ENCODE data around the gene CDH23. TPM values are rescaled to one million over a fixed set of nuclear protein-coding genes. Genes with fewer than 3 reads are reported as not detected.

Gene CDH23
- total and polyA plus RNA-seq, 2 of the 8 experiments (the other 6 are each of a cell fraction or from before 2014, with no cell fraction given), result 1.9 to 4.9 TPM

DNA sequence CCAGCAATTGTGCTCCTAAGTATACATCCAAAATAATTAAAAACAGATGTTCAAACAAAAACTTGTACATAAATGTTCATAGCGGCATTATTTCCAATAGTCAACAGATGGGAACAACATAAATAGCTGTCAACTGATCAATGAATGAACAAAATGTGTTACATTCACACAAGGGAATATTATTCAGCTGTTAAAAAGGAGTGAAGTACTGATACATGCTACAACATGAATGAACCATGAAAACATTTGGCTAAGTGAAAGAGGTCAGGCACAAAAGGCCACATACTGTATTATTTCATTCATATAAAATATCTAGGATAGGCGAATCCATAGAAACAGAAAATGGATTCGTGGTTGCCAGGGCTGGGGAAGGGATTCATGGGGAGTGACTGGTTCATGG is 109.1 kb downstream of the CDH23 start (continued):
- TF ChIP-seq SIN3A (conservative IDR thresholded peaks at IDR 0.05 in 1 of 2, IDR thresholded peaks at IDR 0.05 in 1 of 2; ENCODE audit: low read depth in 1 of 2, low read length in 2 of 2) (no peak), FOSL1 (IDR thresholded peaks at IDR 0.05; ENCODE audit: insufficient read depth, low read depth, low read length) (no peak), POLR2AphosphoS5 (IDR thresholded peaks at IDR 0.05; ENCODE audit: low read depth, low read length) (no peak), BACH1 (IDR thresholded peaks at IDR 0.05; ENCODE audit: low read length) (no peak), RAD21 (IDR thresholded peaks at IDR 0.05 in 1 of 2, conservative IDR thresholded peaks at IDR 0.05 in 1 of 2; ENCODE audit: low read depth in 2 of 2, low read length in 2 of 2) (no peak)
- TF ChIP-seq, protein P1, sequence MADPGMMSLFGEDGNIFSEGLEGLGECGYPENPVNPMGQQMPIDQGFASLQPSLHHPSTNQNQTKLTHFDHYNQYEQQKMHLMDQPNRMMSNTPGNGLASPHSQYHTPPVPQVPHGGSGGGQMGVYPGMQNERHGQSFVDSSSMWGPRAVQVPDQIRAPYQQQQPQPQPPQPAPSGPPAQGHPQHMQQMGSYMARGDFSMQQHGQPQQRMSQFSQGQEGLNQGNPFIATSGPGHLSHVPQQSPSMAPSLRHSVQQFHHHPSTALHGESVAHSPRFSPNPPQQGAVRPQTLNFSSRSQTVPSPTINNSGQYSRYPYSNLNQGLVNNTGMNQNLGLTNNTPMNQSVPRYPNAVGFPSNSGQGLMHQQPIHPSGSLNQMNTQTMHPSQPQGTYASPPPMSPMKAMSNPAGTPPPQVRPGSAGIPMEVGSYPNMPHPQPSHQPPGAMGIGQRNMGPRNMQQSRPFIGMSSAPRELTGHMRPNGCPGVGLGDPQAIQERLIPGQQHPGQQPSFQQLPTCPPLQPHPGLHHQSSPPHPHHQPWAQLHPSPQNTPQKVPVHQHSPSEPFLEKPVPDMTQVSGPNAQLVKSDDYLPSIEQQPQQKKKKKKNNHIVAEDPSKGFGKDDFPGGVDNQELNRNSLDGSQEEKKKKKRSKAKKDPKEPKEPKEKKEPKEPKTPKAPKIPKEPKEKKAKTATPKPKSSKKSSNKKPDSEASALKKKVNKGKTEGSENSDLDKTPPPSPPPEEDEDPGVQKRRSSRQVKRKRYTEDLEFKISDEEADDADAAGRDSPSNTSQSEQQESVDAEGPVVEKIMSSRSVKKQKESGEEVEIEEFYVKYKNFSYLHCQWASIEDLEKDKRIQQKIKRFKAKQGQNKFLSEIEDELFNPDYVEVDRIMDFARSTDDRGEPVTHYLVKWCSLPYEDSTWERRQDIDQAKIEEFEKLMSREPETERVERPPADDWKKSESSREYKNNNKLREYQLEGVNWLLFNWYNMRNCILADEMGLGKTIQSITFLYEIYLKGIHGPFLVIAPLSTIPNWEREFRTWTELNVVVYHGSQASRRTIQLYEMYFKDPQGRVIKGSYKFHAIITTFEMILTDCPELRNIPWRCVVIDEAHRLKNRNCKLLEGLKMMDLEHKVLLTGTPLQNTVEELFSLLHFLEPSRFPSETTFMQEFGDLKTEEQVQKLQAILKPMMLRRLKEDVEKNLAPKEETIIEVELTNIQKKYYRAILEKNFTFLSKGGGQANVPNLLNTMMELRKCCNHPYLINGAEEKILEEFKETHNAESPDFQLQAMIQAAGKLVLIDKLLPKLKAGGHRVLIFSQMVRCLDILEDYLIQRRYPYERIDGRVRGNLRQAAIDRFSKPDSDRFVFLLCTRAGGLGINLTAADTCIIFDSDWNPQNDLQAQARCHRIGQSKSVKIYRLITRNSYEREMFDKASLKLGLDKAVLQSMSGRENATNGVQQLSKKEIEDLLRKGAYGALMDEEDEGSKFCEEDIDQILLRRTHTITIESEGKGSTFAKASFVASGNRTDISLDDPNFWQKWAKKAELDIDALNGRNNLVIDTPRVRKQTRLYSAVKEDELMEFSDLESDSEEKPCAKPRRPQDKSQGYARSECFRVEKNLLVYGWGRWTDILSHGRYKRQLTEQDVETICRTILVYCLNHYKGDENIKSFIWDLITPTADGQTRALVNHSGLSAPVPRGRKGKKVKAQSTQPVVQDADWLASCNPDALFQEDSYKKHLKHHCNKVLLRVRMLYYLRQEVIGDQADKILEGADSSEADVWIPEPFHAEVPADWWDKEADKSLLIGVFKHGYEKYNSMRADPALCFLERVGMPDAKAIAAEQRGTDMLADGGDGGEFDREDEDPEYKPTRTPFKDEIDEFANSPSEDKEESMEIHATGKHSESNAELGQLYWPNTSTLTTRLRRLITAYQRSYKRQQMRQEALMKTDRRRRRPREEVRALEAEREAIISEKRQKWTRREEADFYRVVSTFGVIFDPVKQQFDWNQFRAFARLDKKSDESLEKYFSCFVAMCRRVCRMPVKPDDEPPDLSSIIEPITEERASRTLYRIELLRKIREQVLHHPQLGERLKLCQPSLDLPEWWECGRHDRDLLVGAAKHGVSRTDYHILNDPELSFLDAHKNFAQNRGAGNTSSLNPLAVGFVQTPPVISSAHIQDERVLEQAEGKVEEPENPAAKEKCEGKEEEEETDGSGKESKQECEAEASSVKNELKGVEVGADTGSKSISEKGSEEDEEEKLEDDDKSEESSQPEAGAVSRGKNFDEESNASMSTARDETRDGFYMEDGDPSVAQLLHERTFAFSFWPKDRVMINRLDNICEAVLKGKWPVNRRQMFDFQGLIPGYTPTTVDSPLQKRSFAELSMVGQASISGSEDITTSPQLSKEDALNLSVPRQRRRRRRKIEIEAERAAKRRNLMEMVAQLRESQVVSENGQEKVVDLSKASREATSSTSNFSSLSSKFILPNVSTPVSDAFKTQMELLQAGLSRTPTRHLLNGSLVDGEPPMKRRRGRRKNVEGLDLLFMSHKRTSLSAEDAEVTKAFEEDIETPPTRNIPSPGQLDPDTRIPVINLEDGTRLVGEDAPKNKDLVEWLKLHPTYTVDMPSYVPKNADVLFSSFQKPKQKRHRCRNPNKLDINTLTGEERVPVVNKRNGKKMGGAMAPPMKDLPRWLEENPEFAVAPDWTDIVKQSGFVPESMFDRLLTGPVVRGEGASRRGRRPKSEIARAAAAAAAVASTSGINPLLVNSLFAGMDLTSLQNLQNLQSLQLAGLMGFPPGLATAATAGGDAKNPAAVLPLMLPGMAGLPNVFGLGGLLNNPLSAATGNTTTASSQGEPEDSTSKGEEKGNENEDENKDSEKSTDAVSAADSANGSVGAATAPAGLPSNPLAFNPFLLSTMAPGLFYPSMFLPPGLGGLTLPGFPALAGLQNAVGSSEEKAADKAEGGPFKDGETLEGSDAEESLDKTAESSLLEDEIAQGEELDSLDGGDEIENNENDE (IDR thresholded peaks at IDR 0.05; ENCODE audit: insufficient replicate concordance, low read length), result no peak
